Measurements from ENCODE around the gene TMEM131L.

Gene TMEM131L

GRCh38 chr4:153623491-153623890 lies 157.3 kb downstream of the TMEM131L start:
- DNase-seq: no peak

- no peak for DNase-seq
Measured at GRCh38 chr4:153628796-153629315, 162.7 kb downstream of the TMEM131L start.

DNA sequence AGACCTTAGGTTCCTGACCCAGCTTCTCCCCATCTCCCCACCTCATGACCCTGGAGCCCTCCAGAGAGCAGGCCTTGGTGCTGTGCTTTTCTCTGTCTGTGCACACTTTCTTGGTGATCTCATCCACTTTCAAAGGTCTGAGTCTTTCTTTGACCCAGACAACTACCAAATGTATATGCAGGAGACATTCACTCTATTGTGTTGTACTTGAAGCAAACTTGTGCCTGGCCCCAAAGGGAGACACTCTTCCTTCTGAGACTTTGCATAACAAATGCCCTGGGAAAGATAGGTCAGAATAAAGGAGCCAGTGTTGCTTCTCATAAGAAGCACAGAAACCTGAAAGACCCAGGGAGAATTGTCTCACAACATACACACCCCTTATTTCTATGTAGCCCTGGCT lies 163.6 kb downstream of the TMEM131L start:
- no peak for DNase-seq

- DNase-seq: no peak
Measured at GRCh38 chr4:153634738-153635353, 168.7 kb downstream of the TMEM131L start.

- DNase-seq: no peak
Measured at GRCh38 chr4:153635846-153636245, 169.7 kb downstream of the TMEM131L start.

DNA sequence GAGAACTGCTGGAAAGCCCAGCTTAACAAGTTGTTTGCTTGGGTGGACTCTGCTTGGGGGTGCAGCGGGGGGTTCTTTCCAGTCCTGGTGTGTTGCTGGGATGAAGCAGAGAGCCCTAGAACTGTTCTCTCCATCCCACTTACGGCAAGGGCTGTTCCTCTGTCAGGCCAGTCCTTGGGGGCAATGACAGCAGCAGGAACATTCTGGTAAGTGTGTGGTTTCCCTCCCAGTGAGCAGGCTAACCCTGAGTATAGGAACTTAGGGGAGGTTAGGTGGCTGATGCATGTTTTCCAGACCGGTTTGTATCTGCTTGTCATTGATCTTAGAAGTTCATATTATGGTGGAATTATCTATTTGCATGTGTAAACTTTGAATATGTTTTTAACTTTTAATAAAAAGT lies 171.0 kb downstream of the TMEM131L start:
- no peak for DNase-seq

DNA sequence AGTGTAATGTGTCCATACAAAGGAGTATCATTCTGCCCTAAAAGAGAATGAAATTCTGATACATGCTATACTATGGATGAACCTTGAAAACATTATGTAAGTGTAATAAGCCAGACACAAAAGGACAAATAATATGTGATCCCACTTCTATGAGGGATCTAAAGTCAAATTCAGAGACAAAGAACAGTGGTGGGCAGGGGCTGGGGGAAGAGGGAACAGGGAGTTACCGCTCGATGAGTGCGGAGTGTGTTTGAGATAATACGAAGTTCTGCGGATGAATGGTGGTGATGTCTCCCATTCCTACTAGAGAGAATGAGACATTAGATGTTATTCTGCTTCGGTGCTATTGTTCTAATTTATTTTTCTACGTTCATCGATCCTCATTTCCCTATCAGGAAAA lies 171.9 kb downstream of the TMEM131L start:
- DNase-seq: no peak

GRCh38 chr4:153638999-153639398 lies 172.8 kb downstream of the TMEM131L start:
- no peak for DNase-seq

- DNase-seq: no peak
Measured at GRCh38 chr4:153639833-153640802, 174.0 kb downstream of the TMEM131L start.

- DNase-seq: no peak
Measured at GRCh38 chr4:153641532-153641931, 175.4 kb downstream of the TMEM131L start.

GRCh38 chr4:153643406-153644383 lies 177.5 kb downstream of the TMEM131L start:
- DNase-seq: peak; percentile 33

- no peak for DNase-seq
Measured at GRCh38 chr4:153645183-153645582, 179.0 kb downstream of the TMEM131L start.

DNA sequence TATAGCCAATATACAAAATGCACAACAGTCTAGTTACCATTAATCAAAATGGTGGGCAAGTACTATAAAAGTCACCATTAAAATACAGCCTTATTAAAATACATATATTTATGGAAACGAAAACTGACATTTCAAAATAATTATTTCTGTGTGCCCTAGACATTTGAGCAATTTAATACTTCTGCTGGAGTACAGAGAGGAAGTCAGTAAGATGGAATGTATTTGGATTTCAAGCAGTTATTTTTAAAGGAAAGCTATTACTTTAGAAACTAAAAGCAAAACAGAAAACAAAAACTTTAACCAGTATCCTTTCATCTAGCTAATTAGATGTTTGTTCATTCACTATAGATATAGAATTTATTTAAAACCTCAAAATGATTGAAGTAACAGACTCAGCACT lies 180.1 kb downstream of the TMEM131L start:
- DNase-seq: no peak

DNA sequence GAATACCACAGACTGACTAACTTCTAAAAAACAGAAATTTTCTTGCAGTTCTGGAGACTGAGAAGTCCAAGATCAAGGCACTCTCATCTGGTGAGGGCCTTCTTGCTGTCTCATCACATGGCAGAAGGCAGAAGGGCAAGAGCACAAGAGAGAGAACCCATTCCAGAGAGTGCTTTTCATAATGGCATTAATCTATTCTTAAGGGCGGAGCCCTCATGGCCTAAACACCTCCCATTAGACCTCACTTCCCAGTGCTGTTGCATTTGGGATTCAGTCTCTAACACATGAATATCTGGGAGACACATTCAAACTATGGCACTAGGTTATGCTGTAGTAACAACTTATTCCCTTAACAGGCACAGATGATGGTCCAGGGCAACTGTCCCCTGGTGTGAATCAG lies 180.8 kb downstream of the TMEM131L start:
- no peak for DNase-seq

DNA sequence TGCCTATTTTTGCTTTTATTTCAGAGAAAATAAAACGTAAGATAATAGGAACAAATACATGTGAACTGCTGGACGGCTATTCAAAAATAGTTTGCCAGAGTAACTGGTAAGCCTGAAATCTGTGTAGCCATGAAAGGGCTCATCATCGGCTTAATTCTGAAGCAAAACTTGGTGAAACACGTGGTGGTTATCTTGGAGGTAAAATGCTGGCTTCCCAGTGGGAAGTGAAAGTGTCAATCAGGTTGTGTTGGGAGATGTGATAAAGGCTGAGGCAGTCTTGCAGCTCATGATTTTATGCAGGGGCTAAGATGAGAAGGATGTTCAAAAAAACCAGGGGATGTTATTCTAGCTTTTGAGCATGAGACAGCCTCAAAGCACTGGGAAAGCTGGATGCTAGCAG lies 181.8 kb downstream of the TMEM131L start:
- no peak for DNase-seq

DNA sequence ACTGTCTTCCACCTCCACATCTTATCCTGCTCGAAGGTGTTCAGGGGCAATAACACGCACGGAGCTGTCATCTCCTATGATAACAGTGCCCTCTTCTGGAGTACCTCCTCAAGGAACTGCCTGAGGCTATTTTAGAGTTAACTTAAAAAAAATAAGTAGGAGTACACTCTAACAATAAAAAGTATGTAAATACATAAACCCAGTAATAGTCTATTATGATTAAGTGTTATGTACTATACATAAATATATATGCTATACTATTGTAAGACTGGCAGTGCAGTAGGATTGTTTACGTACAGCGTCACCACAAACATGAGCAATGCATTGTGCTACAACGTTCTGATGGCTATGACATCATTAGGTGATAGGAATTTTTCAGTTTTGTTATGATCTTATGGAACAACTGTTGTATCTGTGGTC lies 183.4 kb downstream of the TMEM131L start:
- no peak for DNase-seq

GRCh38 chr4:153651116-153651515 lies 185.0 kb downstream of the TMEM131L start:
- DNase-seq: no peak

DNA sequence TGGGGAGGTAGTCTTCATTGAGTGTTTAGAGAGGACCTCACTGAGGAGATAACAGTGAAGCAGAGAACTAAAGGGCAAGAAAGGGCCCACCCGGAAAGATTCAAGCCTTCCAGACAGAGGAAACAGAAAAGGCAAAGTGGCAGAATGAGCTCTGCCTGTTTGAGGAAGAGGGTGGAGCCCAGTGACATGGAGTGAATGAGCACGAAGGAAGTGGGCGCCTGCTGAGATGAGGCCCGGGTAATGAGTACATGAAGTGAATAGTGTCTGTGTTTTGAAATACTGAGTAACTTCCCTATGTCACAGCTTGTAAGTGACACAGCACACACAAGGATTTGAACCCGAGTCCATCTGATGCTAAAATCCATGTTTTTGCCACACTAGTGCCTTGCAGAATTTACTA lies 185.4 kb downstream of the TMEM131L start:
- DNase-seq: no peak

DNA sequence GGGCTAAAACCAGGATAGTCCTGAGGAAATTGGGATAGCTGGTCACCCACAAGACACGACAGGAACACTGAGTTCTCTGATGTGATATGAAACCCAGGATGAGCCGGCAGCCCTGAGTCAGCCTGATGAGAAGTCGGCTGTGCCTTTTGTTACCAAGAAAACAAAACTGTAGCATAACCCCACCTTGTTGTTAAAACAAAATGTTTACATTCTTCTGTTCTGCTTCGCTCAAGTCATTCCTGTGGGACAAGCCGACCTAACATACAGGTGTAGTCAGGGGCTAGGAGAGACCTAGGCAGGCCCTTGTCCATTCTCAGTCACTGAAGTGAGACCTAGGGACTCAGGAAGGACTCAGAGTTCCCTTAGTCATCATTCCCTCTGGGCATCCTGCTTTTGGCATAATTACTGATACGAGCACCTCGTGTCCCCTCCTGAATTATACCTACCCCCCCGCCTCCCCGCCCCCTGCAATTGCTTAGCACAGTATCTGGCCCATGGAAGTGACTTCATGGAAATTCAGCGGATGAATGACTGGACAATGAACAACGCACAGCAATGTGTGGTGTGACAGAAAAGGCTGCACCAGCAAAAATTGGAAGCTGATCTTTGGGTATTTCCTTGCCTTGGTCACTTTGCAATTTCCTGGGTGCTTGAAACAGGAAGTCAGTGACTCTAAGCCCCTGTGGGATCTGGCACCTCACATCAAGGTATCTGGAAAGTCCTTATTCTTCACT lies 186.1 kb downstream of the TMEM131L start:
- DNase-seq: no peak

GRCh38 chr4:153655002-153655541 lies 188.9 kb downstream of the TMEM131L start:
- DNase-seq: no peak

GRCh38 chr4:153655928-153656327 lies 189.8 kb downstream of the TMEM131L start:
- DNase-seq: no peak

All from DMS 273 treated with DMSO at 0.1 percent for 48 hours (cell line).